ENCODE data around the gene PRPF40A. TPM values are rescaled to one million over a fixed set of nuclear protein-coding genes. Genes with fewer than 3 reads are reported as not detected.
"Not testable (repeated sequence)": the region's sequence is repeated elsewhere in the genome, so short reads cannot be mapped to it uniquely, and the experiment has no call there.

Gene PRPF40A
- total and polyA plus RNA-seq, 11 donors: 9.8 to 53.5 (median 34.3) TPM

DNA sequence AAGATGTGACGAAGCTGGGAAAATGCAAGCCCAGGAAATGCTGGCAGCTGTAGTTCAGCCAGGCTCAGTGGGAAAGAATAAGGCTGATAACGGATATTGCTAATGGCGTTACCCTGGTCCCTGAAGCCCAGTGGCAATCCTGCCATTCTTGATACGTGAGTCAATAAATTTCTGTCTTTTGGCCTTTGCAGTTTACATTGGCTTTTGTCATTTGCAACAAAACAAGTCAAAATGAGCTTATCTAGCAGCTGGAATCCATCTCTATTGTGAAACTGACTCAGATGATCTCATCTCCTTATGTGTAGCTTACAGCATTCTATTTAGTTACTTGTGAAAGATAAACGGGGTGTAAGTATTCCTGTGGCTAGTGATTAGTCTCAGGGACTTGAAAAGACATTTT is 44.9 kb upstream of the PRPF40A start:
- DNase-seq: no peak
- 73 to 82% (median 79%) methylated on average over 5 of the region's 5 CpGs for WGBS, 4 donors
- ATAC-seq: peak in 2 of 4 donors; percentile 34 to 83
- TF ChIP-seq, protein P1, sequence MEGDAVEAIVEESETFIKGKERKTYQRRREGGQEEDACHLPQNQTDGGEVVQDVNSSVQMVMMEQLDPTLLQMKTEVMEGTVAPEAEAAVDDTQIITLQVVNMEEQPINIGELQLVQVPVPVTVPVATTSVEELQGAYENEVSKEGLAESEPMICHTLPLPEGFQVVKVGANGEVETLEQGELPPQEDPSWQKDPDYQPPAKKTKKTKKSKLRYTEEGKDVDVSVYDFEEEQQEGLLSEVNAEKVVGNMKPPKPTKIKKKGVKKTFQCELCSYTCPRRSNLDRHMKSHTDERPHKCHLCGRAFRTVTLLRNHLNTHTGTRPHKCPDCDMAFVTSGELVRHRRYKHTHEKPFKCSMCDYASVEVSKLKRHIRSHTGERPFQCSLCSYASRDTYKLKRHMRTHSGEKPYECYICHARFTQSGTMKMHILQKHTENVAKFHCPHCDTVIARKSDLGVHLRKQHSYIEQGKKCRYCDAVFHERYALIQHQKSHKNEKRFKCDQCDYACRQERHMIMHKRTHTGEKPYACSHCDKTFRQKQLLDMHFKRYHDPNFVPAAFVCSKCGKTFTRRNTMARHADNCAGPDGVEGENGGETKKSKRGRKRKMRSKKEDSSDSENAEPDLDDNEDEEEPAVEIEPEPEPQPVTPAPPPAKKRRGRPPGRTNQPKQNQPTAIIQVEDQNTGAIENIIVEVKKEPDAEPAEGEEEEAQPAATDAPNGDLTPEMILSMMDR (IDR thresholded peaks at IDR 0.05): no peak
- TF ChIP-seq POLR2A (IDR thresholded peaks at IDR 0.05): no peak
- peak overlapping the region in 1 of 12 donors; percentile 15 for H3K27ac ChIP-seq
- intact Hi-C loops (cut with DNase I): no loop called here
- no peak overlapping the region for H3K4me3 ChIP-seq
- no peaks in the 10 kb centered on the region for H3K9me3 ChIP-seq
- no peaks in the 10 kb centered on the region for H3K27me3 ChIP-seq
- H3K36me3 ChIP-seq: peaks cover 0 to 42% (median 14%) of the 10 kb centered on the region in 9 donors
- peaks cover 0 to 4% (median 0%) of the 10 kb centered on the region in 12 donors for H3K4me1 ChIP-seq

DNA sequence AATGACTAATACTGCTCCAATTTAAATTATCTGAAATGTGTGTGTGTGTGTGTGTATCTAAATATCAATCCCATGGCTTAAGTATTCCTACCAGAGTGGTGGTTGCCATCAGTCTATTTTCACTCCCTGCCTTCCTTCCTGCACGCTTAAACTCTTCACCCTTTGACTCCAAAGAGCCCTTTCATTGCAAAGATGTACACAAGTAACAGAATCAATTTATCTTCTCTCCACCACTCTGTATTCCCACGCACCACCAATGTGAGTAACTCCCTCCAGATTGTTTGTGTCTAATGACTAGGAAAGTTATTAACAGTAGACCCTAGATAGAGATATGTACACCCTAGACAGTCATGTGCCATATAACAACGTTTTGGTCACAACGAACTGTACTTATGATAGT is 44.0 kb upstream of the PRPF40A start:
- H3K9me3 ChIP-seq: no peaks in the 10 kb centered on the region
- no peak overlapping the region for H3K4me3 ChIP-seq
- peaks cover 0 to 4% (median 0%) of the 10 kb centered on the region in 12 donors for H3K4me1 ChIP-seq
- TF ChIP-seq, protein P1 (IDR thresholded peaks at IDR 0.05): no peak
- no peak for TF ChIP-seq POLR2A (IDR thresholded peaks at IDR 0.05)
- H3K27me3 ChIP-seq: no peaks in the 10 kb centered on the region
- peaks cover 0 to 51% (median 18%) of the 10 kb centered on the region in 9 donors for H3K36me3 ChIP-seq
- H3K27ac ChIP-seq: no peak overlapping the region
- WGBS, 4 donors: 68 to 76% (median 73%) methylated on average over 4 of the region's 4 CpGs
- intact Hi-C loops (cut with DNase I): no loop called here
- DNase-seq: no peak
- no peak for ATAC-seq

DNA sequence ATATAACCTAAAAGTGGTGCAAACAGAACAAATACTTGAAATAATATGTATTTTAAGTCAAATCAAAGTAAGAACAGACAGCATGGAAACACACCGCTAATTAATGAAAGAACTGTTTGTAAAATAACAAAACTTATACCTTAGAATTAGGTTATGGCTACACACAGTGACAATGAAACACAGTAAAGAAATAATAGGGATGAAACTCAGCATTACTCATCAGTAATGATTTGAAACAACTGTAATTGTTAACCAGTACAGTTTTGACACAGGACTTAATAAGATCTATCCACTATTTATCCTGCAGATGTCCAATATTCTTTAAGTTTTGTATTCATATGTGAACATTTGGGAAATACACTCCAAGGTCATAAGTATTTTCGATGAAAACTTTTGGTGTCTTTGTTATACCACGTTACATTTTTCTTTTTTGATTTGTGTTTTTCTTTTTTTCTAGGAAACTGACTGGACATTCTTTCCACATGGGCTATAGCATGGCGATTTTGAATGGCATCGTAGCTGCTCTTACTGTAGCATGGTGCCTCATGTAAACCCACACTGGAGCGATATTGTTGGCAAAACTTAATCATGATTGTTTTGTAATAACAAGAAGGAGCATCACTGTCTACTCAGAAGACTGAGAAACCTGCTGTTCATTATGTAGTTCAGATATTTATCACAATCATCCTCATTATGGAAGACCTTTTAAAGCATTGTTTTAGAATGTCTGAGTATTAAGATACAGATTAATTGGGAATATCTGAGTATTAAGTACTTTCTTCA is 42.2 kb upstream of the PRPF40A start:
- ATAC-seq: no peak
- H3K4me3 ChIP-seq: no peak overlapping the region
- H3K27ac ChIP-seq: no peak overlapping the region
- H3K36me3 ChIP-seq: peaks cover 0 to 53% (median 22%) of the 10 kb centered on the region in 9 donors
- no peaks in the 10 kb centered on the region for H3K9me3 ChIP-seq
- DNase-seq: no peak
- intact Hi-C loops (cut with DNase I): no loop called here
- 94 to 96% (median 96%) methylated on average over 6 of the region's 6 CpGs for WGBS, 4 donors
- no peaks in the 10 kb centered on the region for H3K27me3 ChIP-seq
- H3K4me1 ChIP-seq: peaks cover 0 to 4% (median 0%) of the 10 kb centered on the region in 12 donors
- no peak for TF ChIP-seq POLR2A (IDR thresholded peaks at IDR 0.05)
- TF ChIP-seq, protein P1 (IDR thresholded peaks at IDR 0.05): no peak

DNA sequence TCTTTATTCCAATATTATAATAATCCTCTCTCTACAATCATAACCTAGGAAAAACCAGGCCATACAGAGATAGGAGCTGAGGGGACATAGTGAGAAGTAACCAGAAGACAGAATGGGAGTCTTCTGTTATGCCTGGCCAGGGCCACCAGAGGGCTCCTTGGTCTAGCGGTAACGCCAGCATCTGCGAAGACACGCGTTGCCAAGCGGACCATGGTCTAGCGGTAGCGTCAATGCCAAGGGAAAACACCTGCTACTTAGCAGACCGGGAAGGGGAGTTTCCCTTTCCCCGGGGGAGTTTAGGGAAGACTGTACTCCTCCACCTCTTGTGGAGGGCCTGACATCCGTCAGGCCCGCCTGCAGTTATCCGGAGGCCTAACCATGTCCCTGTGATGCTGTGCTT is 37.8 kb upstream of the PRPF40A start:
- WGBS, 4 donors: 81 to 91% (median 83%) methylated on average over 13 of the region's 13 CpGs
- Histone ChIP-seq H3K9me3 (no peaks in the 10 kb centered on the region), H3K4me1 (no peaks in the 10 kb centered on the region), H3K27ac (no peak overlapping the region), H3K36me3 (peaks cover 0 to 63% (median 20%) of the 10 kb centered on the region in 9 donors), H3K27me3 (no peaks in the 10 kb centered on the region), H3K4me3 (no peak overlapping the region)
- TF ChIP-seq, protein P1 (IDR thresholded peaks at IDR 0.05): peak in 5 of 12 donors; percentile 8 to 33 (median 22)
- no peak for TF ChIP-seq POLR2A (IDR thresholded peaks at IDR 0.05)
- intact Hi-C loops (cut with DNase I): no loop called here
- no peak for DNase-seq
- ATAC-seq: no peak

DNA sequence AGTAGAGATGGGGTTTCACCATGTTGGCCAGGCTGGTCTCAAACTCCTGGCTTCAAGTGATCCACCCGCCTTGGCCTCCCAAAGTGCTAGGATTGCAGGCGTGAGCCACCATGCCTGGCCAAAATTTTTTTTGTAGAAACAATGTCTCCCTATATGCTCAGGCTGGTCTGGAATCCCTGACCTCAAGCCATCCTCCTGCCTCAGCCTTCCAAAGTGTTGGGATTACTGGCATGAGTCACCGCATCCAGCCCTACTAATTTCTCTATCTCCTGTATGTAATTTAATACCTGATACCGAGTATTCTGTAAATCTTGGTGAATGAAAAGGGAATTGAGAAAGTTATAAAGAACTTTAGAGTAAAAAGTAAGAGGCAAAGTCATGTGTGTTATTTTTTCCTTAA is 30.5 kb upstream of the PRPF40A start:
- not testable (repeated sequence) for DNase-seq, H3K4me3 ChIP-seq, H3K27me3 ChIP-seq, H3K9me3 ChIP-seq, ATAC-seq, H3K4me1 ChIP-seq, H3K27ac ChIP-seq
- 84 to 98% (median 96%) methylated on average over 4 of the region's 4 CpGs for WGBS, 4 donors
- peaks cover 0 to 41% (median 7%) of the 10 kb centered on the region in 9 donors for H3K36me3 ChIP-seq
- intact Hi-C loops (cut with DNase I): loop anchor here in 1 of 10 donors (10.0 kb wide), 1 partner anchor 777 kb away; no protein-coding TSS in a partner anchor

All from heart left ventricle (tissue), 16 donors.